Mononuclear cell (primary cell): Measurements from ENCODE around the gene JARID2. TPM values are rescaled to one million over a fixed set of nuclear protein-coding genes. Genes with fewer than 3 reads are reported as not detected.

Source experiments
- H3K27me3 ChIP-seq: 2 replicates; pipeline ENCODE4 v1.6.0; 2011; ENCODE audit warnings: low read length, control low read depth; ENCODE audit not compliant: insufficient read depth
- H3K4me1 ChIP-seq: 2 replicates; pipeline ENCODE4 v1.5.1; 2011; ENCODE audit warnings: mild to moderate bottlenecking, low read length, control low read depth; ENCODE audit not compliant: insufficient read depth
- H3K4me3 ChIP-seq: 2 replicates; pipeline ENCODE4 v1.5.1; 2011; ENCODE audit warnings: mild to moderate bottlenecking, low read length, moderate library complexity
- H3K9me3 ChIP-seq: 2 replicates; pipeline ENCODE4 v1.5.1; 2011; ENCODE audit warnings: low read depth, mild to moderate bottlenecking, control low read depth, low read length
- total RNA-seq: library from RNA; depleted of rRNA; stranded (reverse); fragments of >200 nt; gene quantifications from one replicate; pipeline ENCODE4 v1.2.3, GENCODE V29; 2012

Gene JARID2
- total RNA-seq, 1 donor = 74.8 TPM

DNA sequence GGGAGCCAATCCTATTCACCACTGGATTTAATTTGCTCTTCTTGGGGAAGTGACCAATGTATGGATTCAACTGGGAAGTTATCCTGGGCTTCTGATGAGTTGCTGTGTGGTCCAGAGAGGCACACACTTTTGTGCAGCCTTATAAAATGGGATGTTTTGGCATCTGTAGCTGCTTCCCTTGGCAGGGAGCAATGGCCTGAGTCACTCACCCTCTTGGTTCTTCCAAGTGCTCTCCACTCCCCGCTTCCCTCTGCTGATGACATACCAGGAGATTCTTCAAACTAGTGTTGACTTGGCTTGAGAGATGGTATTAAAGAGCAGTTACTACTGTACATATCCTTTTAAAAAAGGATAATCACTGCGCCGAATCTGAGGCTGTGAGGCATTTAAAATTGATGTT is 105.8 kb downstream of the JARID2 start:
- peaks cover 77% of the 10 kb centered on the region for H3K4me1 ChIP-seq

DNA sequence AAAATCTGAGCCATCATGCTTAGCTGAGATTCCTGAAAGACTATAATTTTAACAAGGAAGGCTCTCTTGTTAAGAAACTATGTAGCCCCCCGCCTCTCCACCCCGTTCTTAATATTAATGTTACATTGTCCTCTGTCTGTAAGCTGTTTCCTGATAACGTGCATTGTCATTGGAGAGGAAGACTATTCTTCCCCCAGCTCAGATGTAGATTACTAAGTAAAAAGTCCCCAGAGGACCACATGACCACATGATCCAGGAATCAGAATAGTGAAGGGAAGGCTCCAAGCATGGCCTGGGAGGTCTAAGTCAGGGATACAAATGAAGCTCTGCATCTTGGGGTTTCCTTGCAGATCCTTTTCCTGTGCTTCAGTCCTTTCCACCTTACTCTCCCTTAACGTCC is 106.4 kb downstream of the JARID2 start:
- Histone ChIP-seq H3K4me3 (no peak overlapping the region), H3K27me3 (no peaks in the 10 kb centered on the region), H3K4me1 (peaks cover 77% of the 10 kb centered on the region), H3K9me3 (no peaks in the 10 kb centered on the region)

More for the DNA sequence above, 105.8 kb downstream of the JARID2 start:
- Histone ChIP-seq H3K4me3 (no peak overlapping the region), H3K9me3 (no peaks in the 10 kb centered on the region), H3K27me3 (no peaks in the 10 kb centered on the region)

DNA sequence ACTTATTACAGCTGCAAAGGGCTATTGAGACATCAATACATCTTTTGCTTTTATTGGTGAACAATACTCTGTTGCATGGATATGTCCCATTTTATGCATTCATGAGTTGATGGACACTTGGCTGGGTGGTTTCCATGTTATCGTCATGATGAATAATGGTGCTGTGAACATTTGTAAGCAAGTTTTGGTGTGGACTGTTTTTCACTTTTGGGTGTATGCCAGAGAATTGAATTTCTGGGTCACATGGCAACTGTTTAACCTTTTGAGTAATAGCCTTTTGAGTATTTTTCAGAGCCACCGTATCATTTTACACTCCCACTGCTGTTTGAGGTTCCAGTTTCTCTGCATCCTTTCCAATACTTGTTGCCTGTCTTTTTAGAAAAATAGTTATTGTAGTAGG is 107.0 kb downstream of the JARID2 start:
- Histone ChIP-seq H3K4me1 (peaks cover 73% of the 10 kb centered on the region), H3K27me3 (no peaks in the 10 kb centered on the region), H3K9me3 (no peaks in the 10 kb centered on the region), H3K4me3 (no peak overlapping the region)

DNA sequence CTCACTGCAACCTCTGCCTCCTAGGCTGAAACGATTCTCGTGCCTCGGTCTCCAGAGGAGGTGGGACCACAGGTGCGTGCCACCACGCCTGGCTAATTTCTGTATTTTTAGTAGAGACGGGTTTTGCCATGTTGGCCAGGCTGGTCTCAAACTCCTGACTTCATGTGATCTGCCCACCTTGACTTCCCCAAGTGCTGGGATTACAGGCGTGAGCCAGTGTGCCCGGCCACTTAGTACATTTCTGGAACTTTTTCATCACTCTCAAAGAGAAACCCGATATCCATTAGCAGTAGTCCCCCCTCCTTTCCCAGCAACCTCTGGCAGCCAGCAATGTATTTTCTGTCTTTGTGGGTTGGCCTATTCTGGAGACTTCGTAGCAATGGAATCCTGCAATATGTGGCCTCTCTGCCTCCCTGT is 109.8 kb downstream of the JARID2 start:
- no peak overlapping the region for H3K4me3 ChIP-seq
- no peaks in the 10 kb centered on the region for H3K27me3 ChIP-seq
- H3K9me3 ChIP-seq = no peaks in the 10 kb centered on the region
- H3K4me1 ChIP-seq = peaks cover 76% of the 10 kb centered on the region

DNA sequence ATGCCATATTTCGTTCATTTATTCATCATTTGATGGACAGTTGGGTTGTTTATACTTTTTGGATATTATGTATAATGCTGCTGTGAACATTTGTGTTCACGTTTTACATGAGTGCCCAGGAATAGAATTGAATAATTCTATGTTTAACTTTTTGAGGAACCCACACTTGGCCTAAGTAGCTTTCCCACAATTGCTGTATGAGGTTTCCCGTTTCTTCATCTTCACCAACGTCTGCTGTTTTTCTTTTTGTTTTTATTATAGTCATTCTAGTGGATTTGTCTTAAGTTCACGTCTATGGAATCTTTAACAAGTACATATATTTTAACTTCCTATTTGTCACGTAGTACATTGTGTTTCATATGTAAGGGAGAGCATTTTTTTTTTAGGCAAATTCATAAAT is 110.3 kb downstream of the JARID2 start:
- peaks cover 76% of the 10 kb centered on the region for H3K4me1 ChIP-seq
- no peaks in the 10 kb centered on the region for H3K27me3 ChIP-seq
- no peaks in the 10 kb centered on the region for H3K9me3 ChIP-seq
- H3K4me3 ChIP-seq = no peak overlapping the region

DNA sequence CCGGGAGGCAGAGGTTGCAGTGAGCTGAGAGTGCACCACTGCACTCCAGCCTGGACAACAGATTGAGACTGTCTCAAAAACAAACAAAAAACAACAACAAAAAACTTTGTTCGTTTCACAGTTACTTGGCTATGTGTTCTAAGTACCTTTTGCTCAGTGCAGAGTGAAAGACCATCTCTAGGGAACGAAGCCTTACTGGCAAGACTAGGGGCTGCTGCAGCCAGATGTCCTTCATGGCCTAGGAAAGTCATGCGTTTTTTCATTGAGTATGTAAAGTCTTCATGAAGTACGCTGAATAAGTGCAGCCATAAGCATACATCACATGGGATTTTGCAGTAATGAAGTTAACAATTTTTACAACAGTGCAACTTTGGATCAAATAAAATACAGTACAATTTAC is 111.1 kb downstream of the JARID2 start:
- no peaks in the 10 kb centered on the region for H3K27me3 ChIP-seq
- H3K4me1 ChIP-seq = peaks cover 76% of the 10 kb centered on the region
- H3K9me3 ChIP-seq = no peaks in the 10 kb centered on the region
- H3K4me3 ChIP-seq = no peak overlapping the region

DNA sequence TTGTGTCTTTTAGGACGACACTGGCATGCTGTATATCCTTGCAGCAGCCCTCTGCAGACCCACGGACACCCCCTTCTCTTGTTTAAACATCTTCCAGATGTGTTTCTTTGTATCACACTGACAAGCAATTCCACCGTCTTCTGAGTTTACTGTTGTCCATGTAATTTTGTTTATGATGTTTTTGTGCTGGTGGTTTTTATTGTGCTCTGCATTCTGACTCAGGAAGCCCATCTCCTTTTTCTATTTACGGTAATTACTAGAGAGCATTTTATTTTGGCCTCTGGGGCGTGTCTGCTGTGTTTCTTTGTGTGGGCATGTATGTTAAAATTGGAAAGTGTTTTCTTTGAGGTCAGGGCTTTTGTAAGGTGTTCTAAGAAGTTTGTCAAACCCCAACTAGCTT is 111.9 kb downstream of the JARID2 start:
- Histone ChIP-seq H3K4me1 (peaks cover 76% of the 10 kb centered on the region), H3K4me3 (no peak overlapping the region), H3K27me3 (no peaks in the 10 kb centered on the region), H3K9me3 (no peaks in the 10 kb centered on the region)

DNA sequence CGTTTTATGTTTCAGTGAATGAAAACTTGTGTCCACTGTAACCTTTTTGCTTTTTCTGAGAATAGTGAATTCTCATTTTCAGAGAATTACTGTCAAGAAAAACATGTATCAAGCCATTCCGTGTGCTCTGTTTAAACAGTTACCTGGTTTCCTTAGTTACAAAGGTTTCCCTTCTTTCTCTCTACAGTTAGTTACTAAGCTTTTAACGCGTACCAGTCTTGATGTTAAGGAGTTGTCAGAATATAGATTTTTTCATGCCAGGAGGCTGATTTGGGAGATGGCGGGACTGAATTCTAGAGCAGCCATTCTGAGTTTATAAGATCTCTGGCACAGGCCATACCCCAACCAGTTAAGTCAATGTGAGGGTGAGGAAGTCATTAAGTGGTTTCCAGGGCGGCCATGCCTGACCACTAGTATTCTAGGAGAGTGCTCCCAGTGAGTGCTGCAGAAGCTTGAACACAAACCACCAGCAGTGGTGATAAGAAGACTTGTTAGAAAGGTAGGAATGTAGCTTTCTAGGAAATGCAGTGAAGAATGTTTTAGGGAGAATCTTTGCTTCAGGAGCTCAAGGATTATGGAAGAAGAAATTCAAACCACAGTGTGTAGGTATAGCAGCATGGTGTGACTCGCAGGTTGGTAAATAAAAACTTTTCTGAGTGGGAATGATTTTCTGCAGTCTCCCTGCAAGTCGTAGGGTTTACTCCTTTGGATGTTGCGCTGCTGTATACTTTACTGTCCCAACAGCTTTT is 112.9 kb downstream of the JARID2 start:
- Histone ChIP-seq H3K4me3 (no peak overlapping the region), H3K27me3 (no peaks in the 10 kb centered on the region), H3K4me1 (peaks cover 80% of the 10 kb centered on the region), H3K9me3 (no peaks in the 10 kb centered on the region)

DNA sequence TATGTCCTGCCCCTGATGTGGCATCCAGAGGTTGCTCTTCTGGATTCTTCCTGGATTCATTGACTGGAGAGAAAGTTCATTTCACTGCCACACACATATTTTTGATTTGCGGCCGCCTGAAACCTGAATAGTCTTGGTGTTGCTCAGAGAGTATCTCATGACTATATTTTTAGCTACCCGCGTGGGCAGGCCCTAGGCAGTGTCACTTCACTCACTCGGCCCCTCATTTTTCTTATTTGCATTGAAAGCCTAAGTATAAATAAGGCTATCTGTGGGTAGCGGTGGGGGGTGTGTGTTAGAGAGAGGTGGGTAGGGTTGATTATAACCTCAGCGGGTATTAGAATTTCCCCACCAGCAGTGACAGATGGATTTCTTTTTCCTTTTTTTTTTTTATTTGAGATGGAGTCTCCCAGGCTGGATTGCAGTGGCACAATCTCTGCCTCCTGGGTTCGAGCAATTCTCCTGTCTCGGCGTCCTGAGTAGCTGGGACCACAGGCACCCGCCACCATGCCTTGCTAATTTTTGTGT is 113.5 kb downstream of the JARID2 start:
- no peaks in the 10 kb centered on the region for H3K27me3 ChIP-seq
- H3K4me1 ChIP-seq = peaks cover 81% of the 10 kb centered on the region
- no peaks in the 10 kb centered on the region for H3K9me3 ChIP-seq
- no peak overlapping the region for H3K4me3 ChIP-seq

DNA sequence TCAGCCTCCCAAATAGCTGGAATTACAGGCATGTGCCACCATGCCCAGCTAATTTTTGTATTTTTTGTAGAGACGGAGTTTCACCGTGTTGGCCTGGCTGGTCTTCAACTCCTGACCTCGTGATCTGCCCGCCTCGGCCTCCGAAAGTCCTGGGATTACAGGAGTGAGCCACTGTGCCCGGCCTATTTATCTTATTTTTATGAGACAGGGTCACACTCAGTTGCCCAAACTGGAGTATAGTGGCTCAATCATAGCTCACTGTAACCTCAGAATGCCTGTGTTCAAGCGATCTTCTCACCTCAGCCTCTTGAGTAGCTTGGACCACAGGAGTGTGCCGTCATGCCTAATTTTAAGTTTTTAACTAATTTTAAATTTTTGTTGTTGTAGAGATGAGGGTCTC is 114.4 kb downstream of the JARID2 start:
- H3K4me1 ChIP-seq = peaks cover 83% of the 10 kb centered on the region
- H3K9me3 ChIP-seq = no peaks in the 10 kb centered on the region
- H3K4me3 ChIP-seq = no peak overlapping the region
- H3K27me3 ChIP-seq = no peaks in the 10 kb centered on the region

DNA sequence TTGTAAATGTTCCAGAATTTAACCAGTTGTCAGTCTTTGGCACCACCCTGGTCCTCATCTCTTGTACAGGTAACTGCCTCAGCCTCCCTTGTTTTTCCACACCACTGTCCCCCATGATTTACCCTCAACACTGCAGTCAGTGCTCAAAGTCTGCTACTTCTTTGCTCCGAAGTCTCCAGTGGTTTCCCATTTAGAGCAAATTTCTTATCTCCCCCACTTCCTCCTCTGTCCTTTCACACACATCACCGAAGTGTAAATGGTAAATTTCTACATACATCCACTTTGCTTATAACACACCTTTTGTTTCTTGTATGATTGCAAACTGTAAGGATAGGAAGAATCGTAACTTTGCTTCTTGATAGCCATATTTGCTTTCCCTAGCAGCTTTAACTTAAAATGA is 115.3 kb downstream of the JARID2 start:
- Histone ChIP-seq H3K4me1 (peaks cover 83% of the 10 kb centered on the region), H3K4me3 (no peak overlapping the region), H3K27me3 (no peaks in the 10 kb centered on the region), H3K9me3 (no peaks in the 10 kb centered on the region)

DNA sequence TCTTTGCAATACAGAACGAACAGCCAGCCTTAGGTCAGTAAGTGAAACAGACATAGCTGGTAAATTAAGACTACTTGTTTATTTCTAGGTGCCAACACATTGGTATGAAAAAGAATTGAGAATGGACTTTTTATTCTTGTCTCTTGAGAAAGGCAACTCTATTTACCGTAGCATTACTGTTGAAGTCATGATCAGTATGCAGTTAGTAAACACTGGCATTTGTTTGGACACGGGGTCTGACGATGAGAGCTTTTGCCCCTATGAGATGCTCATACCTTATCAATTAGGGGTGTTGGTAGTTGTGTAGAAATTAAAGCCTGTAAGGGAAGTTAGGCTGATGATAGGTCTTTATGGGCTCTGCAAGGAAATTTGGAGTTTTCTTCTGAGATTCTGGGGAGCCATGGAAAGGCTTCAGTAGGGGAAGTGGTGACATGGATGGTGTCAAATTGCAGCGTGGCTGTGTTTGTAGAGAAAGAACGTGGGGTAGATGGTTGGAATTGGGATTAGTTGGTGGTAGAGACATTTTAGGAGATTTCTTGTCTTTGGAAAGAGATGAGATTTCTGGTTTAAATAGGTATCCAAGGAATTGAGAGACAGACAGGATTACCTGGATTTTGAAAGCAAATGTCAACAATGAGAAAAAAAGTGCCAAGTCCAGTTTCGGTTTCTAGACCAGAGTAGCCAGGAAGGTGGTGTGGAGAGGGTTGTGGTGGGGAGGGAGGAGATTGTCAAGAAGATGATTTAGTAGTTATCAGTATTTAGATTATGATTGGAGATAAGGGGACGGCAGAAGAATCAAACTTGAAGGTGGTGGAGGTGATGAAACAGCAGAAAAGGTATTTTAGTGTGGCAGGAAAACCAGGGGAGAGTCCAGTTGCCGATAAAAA is 116.6 kb downstream of the JARID2 start:
- Histone ChIP-seq H3K27me3 (no peaks in the 10 kb centered on the region), H3K4me1 (peaks cover 86% of the 10 kb centered on the region)

DNA sequence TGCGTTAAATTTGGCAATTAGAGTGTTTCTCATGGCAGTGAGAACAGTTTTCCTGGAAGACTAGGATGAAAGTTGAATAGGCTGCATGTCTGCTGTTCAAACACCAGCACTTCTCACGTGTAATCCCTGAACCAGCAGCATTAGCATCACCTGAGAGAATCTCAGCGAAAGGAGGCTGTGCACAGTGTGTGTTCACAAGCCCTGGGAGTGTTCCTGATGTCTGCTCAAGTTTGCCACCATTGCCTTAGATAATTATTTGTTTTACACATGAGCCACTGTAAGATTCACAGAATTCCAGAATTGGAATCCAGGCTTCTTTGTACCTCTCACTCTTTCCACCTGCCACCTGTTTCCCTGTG is 117.3 kb downstream of the JARID2 start:
- Histone ChIP-seq H3K4me3 (no peak overlapping the region), H3K9me3 (no peaks in the 10 kb centered on the region), H3K4me1 (peaks cover 92% of the 10 kb centered on the region), H3K27me3 (no peaks in the 10 kb centered on the region)

More for the DNA sequence above, 116.6 kb downstream of the JARID2 start:
- no peak overlapping the region for H3K4me3 ChIP-seq
- no peaks in the 10 kb centered on the region for H3K9me3 ChIP-seq

DNA sequence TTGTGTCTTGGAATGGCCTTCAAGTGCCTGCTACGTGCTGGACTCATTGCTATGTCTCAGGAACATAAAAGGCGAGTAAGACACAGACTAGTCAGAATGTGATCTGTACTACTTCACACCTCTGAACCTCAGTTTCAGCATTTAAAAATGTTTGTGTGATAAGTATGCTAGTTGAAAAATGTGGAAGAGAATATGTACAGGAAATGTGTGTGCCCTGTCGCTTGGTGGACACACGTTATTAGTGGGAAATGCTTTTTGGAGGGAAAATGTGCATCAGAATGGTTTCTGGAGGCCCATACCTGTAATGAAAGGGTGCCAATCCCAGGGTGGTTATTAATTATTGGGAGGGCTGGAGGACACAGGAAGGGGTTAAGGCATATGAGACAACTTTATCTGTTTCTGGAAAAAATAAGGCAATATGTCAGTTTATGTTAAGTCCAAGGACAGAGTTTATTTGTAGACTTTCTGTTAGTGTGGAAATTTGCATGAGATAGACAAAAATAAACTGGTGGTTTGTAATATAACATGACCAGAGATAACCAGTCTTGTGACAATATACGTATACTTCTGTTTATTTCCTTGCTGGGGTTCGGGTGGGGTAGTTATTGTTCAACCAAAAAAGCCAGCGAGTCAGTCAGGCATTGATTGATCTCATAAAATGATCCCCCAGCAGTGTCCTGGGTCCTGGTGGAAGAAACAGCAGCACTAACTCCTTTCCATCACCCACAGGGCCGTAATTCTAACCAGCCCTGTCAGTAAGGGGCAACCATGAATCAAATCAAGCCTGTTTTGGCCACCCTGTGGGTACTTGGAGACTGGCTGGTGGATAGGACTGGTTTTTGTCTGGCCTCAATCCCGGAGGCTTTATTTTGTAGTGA is 117.9 kb downstream of the JARID2 start:
- Histone ChIP-seq H3K4me1 (peaks cover 96% of the 10 kb centered on the region), H3K27me3 (no peaks in the 10 kb centered on the region), H3K4me3 (no peak overlapping the region), H3K9me3 (no peaks in the 10 kb centered on the region)
